ENCODE results near the gene ALK.

DNA sequence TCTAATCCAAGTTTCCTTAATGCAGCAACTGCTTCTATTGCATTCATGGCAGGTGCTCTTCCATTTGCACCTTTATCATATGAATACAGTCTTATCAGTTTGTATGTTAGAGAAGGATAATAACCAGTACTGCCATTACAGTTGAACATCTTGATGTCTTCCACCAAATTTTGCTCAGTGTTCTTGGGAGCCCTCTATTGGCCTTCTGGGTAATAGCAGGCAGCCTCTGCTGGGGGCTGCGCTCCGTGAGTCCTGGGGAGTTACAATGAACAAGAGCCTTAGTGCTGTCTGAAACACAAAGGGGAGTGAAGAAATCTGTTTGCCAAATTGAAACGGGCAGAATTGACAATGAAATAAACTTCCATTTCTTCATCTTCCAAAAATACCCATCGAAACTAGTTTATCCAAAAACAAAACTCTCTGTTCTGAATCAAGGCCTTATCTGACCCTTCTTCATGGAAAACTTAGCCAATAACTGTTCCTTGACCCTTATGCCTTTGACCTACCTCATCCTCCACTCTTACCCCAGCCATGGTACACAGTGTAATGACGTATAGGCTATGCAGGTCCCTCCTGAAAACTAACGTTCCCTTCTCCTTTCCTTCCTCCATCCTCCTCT lies 79.9 kb downstream of the ALK start:
- TF ChIP-seq, protein P1, sequence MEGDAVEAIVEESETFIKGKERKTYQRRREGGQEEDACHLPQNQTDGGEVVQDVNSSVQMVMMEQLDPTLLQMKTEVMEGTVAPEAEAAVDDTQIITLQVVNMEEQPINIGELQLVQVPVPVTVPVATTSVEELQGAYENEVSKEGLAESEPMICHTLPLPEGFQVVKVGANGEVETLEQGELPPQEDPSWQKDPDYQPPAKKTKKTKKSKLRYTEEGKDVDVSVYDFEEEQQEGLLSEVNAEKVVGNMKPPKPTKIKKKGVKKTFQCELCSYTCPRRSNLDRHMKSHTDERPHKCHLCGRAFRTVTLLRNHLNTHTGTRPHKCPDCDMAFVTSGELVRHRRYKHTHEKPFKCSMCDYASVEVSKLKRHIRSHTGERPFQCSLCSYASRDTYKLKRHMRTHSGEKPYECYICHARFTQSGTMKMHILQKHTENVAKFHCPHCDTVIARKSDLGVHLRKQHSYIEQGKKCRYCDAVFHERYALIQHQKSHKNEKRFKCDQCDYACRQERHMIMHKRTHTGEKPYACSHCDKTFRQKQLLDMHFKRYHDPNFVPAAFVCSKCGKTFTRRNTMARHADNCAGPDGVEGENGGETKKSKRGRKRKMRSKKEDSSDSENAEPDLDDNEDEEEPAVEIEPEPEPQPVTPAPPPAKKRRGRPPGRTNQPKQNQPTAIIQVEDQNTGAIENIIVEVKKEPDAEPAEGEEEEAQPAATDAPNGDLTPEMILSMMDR (IDR thresholded peaks at IDR 0.05; ENCODE audit: low read depth, low read length) = peak; percentile 95
- TF ChIP-seq MYC (IDR thresholded peaks at IDR 0.05; ENCODE audit: low read depth, low read length) = no peak

All from NB4 (cell line).